Tibial artery (tissue), 4 donors: ENCODE data around the gene OPCML.

Experiments
- DNase-seq, 2 donors: peaks; one replicate each; pipeline ENCODE4 v3.0.0-alpha.2; 2019
- H3K27ac ChIP-seq, 2 donors: fragments of 200-600 bp; sonication (generic) in 1 of 2; 1 replicate in 1 of 2; 2 replicates in 1 of 2; pipeline ENCODE4 v1.5.1; 2018 to 2019; ENCODE audit warnings: mild to moderate bottlenecking in 1 of 2
- H3K27me3 ChIP-seq, 2 donors: fragments of 200-600 bp; sonication (generic) in 1 of 2; one replicate each; pipeline versions ENCODE4 v1.5.1 to v1.6.0; 2016 to 2019
- H3K36me3 ChIP-seq, 3 donors: fragments of 200-600 bp; sonication (generic) in 2 of 3; one replicate each; pipeline ENCODE4 v1.5.1; 2016 to 2019; ENCODE audit warnings: mild to moderate bottlenecking in 2 of 3
- H3K4me1 ChIP-seq, 4 donors: fragments of 200-600 bp; sonication (generic) in 2 of 4; 1 replicate in 3 of 4; 2 replicates in 1 of 4; pipeline ENCODE4 v1.5.1; 2016 to 2019
- H3K4me3 ChIP-seq, 2 donors: fragments of 200-600 bp; sonication (generic) in 1 of 2; 1 replicate in 1 of 2; 2 replicates in 1 of 2; pipeline ENCODE4 v1.5.1; 2018 to 2019; ENCODE audit warnings: mild to moderate bottlenecking in 2 of 2
- H3K9me3 ChIP-seq, 3 donors: fragments of 200-600 bp; sonication (generic) in 1 of 3; one replicate each; pipeline ENCODE4 v1.5.1; 2016 to 2019
- CTCF ChIP-seq, 2 experiments: fragments of 200-600 bp in 1 of 2; fragments of 450-650 bp in 1 of 2; IDR thresholded peaks; one replicate each; pipeline ENCODE4 v1.5.1; 2017 to 2019; ENCODE audit warnings: antibody characterized with exemption in 2 of 2, mild to moderate bottlenecking in 1 of 2, moderate library complexity in 1 of 2
- intact Hi-C: fragments of 100-400 bp; cut with DNase I; formaldehyde crosslinking; loops from one replicate; pipeline ENCODE4 v1.15.0; 2023; ENCODE audit warnings: low total_unique reads

Gene OPCML

GRCh38 chr11:133388975-133389568 lies 143.2 kb downstream of the OPCML start:
- intact Hi-C loops: no loop called here
- no peaks in the 10 kb centered on the region for H3K4me1 ChIP-seq
- H3K27ac ChIP-seq: no peak overlapping the region
- no peaks in the 10 kb centered on the region for H3K9me3 ChIP-seq
- H3K27me3 ChIP-seq: no peaks in the 10 kb centered on the region
- DNase-seq: no peak
- H3K36me3 ChIP-seq: no peaks in the 10 kb centered on the region
- TF ChIP-seq CTCF (IDR thresholded peaks at IDR 0.05): no peak
- no peak overlapping the region for H3K4me3 ChIP-seq

DNA sequence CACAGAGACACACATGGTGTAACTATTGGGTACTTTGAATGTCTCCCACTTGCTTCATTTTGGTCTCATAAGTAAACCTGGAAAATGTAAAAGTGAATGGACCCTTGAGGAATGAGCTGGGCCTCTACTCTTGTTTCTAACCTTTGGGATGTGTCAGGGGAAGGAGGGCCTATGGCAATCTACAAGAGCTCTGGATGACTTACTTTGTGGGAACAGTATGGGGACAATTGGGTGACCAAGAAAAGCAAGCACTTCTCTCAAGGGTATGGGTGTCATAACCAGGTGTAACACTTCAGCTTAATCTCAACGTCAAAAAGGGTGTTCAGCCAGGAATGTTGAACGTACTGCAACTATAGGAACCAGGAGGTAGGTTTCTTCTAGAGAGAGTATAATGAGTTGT lies 144.0 kb downstream of the OPCML start:
- no peak for DNase-seq
- Histone ChIP-seq H3K4me3 (no peak overlapping the region), H3K27me3 (no peaks in the 10 kb centered on the region), H3K36me3 (no peaks in the 10 kb centered on the region), H3K9me3 (no peaks in the 10 kb centered on the region), H3K4me1 (no peaks in the 10 kb centered on the region), H3K27ac (no peak overlapping the region)
- intact Hi-C loops: no loop called here
- TF ChIP-seq CTCF (IDR thresholded peaks at IDR 0.05): no peak

DNA sequence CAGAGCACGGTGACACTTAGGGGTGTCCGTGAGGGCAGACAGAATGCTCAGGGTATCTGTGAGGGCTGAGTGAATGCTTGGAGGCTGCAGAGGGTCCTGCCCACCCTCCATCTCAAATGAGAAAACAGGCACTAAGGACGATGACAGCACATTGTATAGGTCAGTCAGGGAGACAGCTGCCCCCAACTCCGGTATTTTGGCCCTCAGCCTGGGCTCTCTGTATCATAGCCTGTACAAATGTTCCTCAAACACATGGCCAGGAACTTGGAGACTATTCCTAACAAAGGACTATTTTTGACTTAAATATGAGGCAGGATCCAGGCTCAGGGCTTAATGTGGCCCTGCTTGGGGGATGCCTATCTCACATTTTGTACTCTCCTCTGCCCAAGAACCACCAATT lies 145.4 kb downstream of the OPCML start:
- Histone ChIP-seq H3K27me3 (no peaks in the 10 kb centered on the region), H3K36me3 (no peaks in the 10 kb centered on the region), H3K4me3 (no peak overlapping the region), H3K9me3 (no peaks in the 10 kb centered on the region), H3K27ac (no peak overlapping the region), H3K4me1 (no peaks in the 10 kb centered on the region)
- no peak for DNase-seq
- no peak for TF ChIP-seq CTCF (IDR thresholded peaks at IDR 0.05)
- intact Hi-C loops: no loop called here

DNA sequence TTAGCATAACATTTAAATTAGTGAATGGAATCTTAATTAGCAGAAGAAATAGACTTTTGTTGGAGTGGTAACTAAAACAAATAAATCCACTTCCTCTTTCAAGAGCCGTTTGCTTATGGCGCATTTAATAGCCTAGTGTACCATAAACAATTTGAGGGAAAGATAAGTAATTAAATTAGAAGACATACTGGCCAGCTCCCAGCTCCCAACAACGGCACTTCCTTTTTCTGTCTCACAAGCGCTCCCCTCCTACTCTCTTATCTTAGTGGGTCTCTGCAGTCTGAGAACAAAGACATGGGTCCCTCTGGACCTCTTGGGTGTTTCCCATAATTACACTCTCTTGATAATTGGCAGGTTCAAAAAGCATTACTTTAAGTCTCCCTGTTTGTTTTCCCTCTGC lies 146.0 kb downstream of the OPCML start:
- H3K9me3 ChIP-seq: no peaks in the 10 kb centered on the region
- no peak for TF ChIP-seq CTCF (IDR thresholded peaks at IDR 0.05)
- H3K27ac ChIP-seq: no peak overlapping the region
- intact Hi-C loops: no loop called here
- no peak for DNase-seq
- no peaks in the 10 kb centered on the region for H3K27me3 ChIP-seq
- H3K4me1 ChIP-seq: no peaks in the 10 kb centered on the region
- H3K4me3 ChIP-seq: no peak overlapping the region
- no peaks in the 10 kb centered on the region for H3K36me3 ChIP-seq

GRCh38 chr11:133385781-133386180 lies 146.5 kb downstream of the OPCML start:
- no peak overlapping the region for H3K4me3 ChIP-seq

More at GRCh38 chr11:133385781-133386180, 146.5 kb downstream of the OPCML start:
- Histone ChIP-seq H3K27ac (no peak overlapping the region), H3K4me1 (no peaks in the 10 kb centered on the region), H3K27me3 (no peaks in the 10 kb centered on the region), H3K36me3 (no peaks in the 10 kb centered on the region), H3K9me3 (no peaks in the 10 kb centered on the region)
- intact Hi-C loops: no loop called here
- no peak for TF ChIP-seq CTCF (IDR thresholded peaks at IDR 0.05)
- no peak for DNase-seq
